HCEC 1CT (cell line): ENCODE data around the gene ALG8.
"Not testable (repeated sequence)": the region's sequence is repeated elsewhere in the genome, so short reads cannot be mapped to it uniquely, and the experiment has no call there.

Experiments
- DNase-seq: peaks from one replicate; pipeline ENCODE4 v3.0.0-alpha.2; 2017

The ALG8 gene

DNA sequence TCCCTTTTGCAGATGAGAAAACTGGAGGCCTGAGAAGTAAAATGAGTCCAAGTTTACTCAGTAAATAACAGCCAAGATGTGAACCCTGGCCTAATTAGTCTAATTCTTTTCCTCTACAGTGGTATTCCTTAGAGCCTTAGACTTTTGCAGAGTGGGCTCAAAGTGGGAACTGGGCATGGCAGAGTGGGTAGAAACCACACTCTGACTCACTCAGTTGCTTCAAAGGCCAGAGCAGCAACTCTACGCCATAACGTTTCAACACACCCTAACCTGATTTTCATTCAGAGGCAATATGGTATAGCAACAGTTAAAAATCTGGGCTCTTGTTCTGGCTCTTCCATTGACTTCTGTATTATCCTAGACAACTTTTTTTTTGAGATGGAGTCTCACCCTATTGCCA lies 73.0 kb downstream of the ALG8 start:
- DNase-seq, result no peak

DNA sequence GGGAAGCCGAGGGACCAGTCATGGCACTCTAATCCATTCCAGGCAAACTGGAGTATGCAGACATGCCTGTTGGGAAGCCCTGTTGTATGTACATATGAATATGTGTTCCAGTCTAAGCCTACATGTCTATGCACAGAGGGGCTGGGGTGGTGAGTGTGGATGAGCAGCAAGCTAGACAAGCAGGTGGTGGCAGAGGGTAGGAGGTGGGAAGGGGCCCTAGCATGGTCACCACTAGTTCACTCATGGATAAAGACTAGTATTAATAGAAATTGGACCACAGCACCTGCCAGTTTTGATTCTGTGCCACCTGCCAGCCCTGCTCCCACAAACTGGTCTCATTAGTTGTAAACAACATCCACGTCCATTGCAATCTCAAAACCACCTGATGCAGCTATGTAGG lies 74.2 kb downstream of the ALG8 start:
- no peak for DNase-seq

DNA sequence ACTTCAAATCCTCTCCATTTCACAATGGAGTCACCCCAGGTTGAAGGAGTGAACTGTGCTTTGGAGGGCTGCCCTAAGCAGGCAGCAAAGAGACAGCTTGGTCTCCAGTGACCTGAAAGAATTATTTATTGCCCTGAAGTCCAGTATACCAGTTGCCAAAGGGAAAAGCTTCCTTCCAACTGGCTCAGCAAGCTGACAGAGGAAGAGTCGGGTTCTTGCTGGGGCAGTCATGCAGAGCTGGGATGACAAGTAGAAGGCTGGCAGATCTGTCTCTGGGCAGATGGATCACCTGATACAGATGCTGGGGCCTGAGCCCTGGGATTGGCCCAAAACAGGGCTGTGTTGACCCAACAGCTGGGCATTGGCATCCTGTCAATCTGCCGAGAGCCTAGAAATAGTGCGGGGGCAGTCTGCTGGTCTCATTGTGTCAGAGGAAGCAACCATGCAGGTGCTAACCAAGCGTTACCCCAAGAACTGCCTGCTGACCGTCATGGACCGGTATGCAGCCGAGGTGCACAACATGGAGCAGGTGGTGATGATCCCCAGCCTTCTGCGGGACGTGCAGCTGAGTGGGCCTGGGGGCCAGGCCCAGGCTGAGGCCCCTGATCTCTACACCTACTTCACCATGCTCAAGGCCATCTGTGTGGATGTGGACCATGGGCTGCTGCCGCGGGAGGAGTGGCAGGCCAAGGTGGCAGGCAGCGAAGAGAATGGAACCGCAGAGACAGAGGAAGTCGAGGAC lies 75.8 kb downstream of the ALG8 start, which contains the start of gene THRSP:
Gene THRSP, plus strand, starts transcription at position 422 of the 742 bp plus-strand sequence. Its CDS starts 21 bp downstream, at position 443.
- no peak for DNase-seq

DNA sequence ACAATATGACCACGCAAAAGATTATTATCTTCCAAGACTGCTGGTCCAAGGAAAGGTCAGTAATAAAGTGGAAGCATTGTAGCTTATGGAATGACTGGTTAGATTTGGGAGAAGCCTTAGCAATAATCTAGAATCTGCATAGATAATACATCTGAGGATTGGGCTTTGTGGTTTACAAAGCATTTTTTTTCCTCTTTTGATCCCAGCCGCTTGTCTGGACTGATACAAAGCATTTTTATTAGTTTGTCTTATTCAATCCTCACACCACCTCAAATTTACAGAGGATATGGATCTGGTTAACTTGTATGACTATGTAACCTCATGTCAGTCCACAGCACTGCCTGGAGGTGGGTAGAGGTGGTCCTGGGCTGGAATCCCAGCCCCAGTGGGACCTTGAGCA lies 76.8 kb downstream of the ALG8 start:
- DNase-seq, result no peak

DNA sequence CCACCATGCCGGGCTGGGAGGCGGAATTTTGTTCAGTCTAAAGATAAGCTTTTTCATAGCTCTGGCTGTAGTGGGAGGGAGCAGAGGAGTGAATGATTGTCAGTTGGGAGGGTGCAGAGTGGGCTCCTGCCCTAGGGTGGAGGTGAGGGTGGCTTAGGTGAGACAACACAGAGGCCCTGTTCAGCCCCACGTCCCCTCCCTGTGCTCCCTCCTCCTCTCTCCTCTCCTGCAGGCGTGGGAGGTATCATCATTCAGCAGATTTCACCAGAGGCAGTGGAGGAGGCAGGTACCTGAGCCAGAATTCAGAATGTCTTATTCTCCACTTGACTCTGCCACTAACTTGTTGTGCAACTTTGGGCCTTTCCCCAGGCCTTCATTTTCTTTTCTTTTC lies 77.5 kb downstream of the ALG8 start:
- no peak for DNase-seq

DNA sequence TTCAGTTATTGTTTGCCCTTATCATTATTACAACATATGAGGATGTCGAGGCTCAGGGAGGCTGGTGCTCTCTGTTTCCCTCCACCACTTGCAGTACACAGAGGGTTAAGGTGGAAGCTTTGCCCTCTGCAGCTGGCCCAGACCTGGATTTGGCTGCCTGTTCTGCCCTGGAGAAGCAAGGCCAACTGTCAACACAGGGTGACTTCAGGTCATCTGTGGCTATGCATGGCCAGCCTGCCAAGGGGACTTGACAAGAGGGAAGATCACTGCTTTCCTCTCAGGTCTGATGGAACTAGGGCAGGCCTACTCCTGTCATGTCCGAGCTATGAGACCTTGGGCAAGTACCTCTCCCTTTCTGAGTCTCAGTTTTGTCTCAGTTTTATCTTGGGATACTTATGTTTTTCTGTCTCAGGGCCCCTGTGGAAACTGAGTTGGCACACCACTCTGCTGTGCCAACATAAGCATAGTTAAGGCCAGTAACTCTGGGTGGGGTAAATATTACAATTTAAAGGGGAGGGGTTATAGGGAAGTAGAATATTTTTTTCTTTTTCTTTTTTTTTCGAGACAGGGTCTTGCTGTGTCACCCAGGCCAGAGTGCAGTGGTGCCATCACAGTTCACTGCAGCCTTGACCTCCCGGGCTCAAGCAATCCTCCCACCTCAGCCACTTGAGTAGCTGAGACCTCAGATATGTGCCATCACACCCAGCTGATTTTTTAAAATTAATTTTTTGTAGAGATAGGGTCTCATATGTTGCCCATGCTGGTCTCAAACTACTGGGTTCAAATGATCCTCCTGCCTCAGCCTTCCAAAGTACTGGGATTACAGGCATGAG lies 78.1 kb downstream of the ALG8 start:
- no peak for DNase-seq

DNA sequence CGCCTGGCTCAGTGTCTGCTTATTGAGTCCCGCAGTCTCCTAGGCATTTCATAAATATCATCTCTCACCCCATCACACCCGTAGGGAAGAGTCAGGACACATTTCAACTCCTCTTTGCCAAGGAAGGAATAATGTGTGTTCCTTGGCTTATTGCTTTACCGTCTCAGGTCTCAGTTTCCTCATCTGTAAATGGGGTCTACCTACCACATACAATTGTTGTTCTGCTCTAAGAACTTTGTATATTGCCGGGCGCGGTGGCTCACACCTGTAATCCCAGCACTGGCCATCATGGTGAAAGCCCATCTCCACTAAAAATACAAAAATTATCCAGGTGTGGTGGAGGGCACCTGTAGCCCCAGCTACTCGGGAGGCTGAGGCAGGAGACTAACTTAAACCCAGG lies 78.9 kb downstream of the ALG8 start:
- no peak for DNase-seq

DNA sequence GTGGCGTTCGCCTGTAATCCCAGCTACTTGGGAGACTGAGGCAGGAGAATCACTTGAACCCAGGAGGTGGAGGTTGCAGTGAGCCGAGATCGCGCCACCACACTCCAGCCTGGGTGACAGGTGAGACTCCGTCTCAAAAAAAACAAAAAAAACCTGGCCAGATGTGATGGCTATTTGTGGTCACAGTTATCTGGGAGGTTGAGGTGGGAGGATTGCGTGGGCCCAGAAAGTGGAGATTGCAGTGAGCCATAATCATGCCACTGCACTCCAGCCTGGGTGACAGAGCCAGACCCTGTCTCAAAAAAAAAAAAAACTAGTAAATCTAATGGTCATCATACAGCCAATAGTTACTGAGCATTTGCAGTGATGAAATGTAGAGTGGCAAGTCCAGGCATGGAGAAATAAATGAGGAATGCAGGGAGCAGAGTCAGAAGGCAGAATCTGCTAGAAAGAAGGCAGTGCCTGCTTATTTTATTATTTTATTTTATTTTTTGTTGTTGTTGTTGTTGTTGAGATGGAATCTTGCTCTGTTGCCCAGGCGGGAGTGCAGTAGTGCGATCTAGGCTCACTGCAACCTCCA lies 79.6 kb downstream of the ALG8 start:
- DNase-seq, result not testable (repeated sequence)

DNA sequence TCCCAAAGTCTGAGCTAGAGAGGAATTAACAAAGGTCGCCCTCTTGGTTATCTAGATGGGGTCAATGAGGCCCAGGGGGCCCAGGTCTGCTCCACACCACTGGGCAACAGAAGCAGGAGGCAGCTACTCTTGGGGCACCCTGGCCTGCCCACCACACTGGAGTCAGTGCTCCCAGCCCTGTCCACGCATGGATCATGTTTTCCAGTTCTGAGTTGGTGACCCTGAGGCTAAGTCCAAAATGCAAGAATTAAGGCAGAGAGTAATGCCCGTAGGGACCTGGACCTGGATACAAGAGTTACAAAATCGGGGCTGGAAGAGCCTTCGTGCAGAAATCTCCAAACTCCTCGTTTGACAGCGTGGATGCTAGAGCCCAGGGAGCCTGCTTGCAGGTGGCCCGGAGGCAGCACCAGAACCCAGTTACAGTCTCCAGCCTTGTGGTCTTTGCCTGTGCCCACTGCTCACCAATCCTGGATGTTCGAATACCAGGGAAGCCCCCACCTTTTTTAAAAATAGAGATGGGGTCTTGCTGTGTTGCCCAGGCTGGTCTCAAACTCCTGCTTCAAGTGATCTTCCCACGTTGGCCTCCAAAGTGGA lies 81.9 kb downstream of the ALG8 start:
- DNase-seq, result no peak

DNA sequence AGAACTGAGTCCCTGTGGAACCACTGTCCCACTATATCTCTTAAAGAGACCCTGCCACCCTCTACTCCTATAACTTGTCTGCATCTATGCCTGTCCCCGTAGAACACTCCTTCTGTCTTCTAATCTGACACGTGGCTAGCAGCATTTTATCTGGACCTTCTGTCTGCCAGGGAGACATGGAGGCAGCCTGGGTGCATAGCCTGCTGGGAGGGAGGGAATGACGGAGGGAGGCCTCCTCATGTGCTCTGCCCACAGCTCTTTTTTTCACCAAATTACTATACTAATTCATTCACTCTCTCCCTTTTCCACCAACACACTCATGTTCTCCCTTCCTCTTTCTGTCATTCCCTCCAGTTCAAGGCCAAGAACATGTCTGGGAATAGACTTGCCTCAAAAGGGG lies 83.3 kb downstream of the ALG8 start:
- no peak for DNase-seq

DNA sequence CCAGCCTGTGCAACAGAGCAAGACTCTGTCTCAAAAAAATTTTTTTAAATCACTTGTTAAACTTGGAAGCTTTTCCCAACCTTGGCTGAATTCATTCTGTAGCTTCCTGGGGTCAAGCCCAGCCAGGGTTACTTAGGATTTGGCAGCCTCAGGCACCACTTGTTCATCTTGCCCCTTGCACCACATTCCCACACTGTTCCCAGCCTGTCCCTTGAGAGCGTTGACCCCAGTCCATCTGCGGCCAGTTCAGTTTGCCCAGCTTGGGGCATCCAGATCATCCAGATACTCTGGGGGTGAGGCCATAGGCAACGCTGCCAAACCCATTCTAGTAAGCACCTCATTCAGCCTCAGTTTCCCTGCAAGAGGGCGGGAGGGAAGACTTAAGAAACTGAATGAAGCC lies 84.5 kb downstream of the ALG8 start:
- no peak for DNase-seq

DNA sequence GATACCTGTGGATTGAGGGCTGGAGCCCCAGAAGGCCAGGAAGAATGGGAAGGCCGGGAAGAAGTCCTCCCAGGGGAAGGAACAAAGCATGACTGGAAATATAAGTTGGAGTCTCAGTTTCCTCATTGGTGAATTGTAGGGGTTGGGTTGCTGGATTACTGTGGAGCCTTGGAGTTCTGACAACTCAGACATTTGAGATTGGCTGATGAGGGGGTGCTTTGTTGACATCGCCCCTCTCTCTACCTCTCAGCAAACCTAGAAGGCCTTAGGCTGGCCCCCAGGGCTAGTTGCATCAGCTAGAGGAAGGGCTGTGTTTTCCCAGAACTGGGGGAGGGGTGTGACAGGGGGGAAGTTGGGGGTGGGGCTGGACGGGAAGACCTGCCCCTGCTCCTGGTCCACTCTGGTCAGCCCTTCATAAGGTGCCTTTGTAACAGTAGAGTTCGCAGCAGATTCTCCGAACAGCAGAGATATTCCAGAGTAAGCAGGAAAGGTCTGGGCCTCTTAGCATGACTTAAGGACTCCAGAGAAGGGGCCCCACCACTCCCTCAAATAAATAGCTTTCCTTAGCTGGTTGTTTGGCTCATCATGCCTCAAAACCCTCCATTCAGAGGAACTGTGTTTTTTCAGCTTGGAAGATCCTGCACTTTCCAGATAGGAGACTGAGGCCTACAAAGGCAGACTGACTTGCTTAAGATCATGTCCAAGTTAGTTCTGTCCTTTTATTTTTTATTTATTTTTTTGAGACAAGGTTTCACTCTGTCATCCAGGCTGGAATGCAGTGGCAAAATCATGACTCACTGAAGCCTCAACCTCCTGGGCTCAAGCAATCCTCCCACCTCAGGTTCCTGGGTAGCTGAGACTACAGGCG lies 88.2 kb downstream of the ALG8 start:
- DNase-seq, result peak; percentile 59
